ENCODE data around the gene UPF1. TPM values are rescaled to one million over a fixed set of nuclear protein-coding genes. Genes with fewer than 3 reads are reported as not detected.
A peak's percentile ranks its signal among the peaks of the same experiment; 100 is the strongest.
"Not testable (repeated sequence)": the region's sequence is repeated elsewhere in the genome, so short reads cannot be mapped to it uniquely, and the experiment has no call there.

UPF1 gene
- total RNA-seq, 1 experiment from 2014 or later, result 111 TPM

GRCh38 chr19:18798384-18799352, 33.1 kb upstream of the UPF1 start:
- no peak for DNase-seq (ENCODE audit: low spot score)
- in situ Hi-C loops (cut with HindIII; ENCODE audit: low sequenced_read_pairs), result no loop called here

GRCh38 chr19:18799389-18799970, 32.3 kb upstream of the UPF1 start:
- DNase-seq (ENCODE audit: low spot score), result no peak
- in situ Hi-C loops (cut with HindIII; ENCODE audit: low sequenced_read_pairs), result no loop called here

- DNase-seq (ENCODE audit: low spot score), result no peak
- in situ Hi-C loops (cut with HindIII; ENCODE audit: low sequenced_read_pairs), result no loop called here
Observed at GRCh38 chr19:18800079-18800478, 31.7 kb upstream of the UPF1 start.

- no peak for DNase-seq (ENCODE audit: low spot score)
- in situ Hi-C loops (cut with HindIII; ENCODE audit: low sequenced_read_pairs), result no loop called here
Observed at GRCh38 chr19:18800636-18801035, 31.1 kb upstream of the UPF1 start.

GRCh38 chr19:18802354-18802753, 29.4 kb upstream of the UPF1 start:
- DNase-seq (ENCODE audit: low spot score), result no peak
- in situ Hi-C loops (cut with HindIII; ENCODE audit: low sequenced_read_pairs), result no loop called here

- DNase-seq (ENCODE audit: low spot score), result no peak
- in situ Hi-C loops (cut with HindIII; ENCODE audit: low sequenced_read_pairs), result no loop called here
Observed at GRCh38 chr19:18803550-18804138, 28.1 kb upstream of the UPF1 start.

GRCh38 chr19:18804139-18804601, 27.6 kb upstream of the UPF1 start:
- in situ Hi-C loops (cut with HindIII; ENCODE audit: low sequenced_read_pairs), result no loop called here
- DNase-seq (ENCODE audit: low spot score), result no peak

GRCh38 chr19:18804643-18805042, 27.1 kb upstream of the UPF1 start:
- in situ Hi-C loops (cut with HindIII; ENCODE audit: low sequenced_read_pairs), result no loop called here
- no peak for DNase-seq (ENCODE audit: low spot score)

GRCh38 chr19:18807861-18808331, 23.9 kb upstream of the UPF1 start:
- no peak for DNase-seq (ENCODE audit: low spot score)
- in situ Hi-C loops (cut with HindIII; ENCODE audit: low sequenced_read_pairs), result no loop called here

GRCh38 chr19:18809149-18809868, 22.4 kb upstream of the UPF1 start:
- DNase-seq (ENCODE audit: low spot score), result peak; percentile 67
- in situ Hi-C loops (cut with HindIII; ENCODE audit: low sequenced_read_pairs), result no loop called here

GRCh38 chr19:18811638-18812037, 20.1 kb upstream of the UPF1 start:
- DNase-seq (ENCODE audit: low spot score); in situ Hi-C loops (cut with HindIII; ENCODE audit: low sequenced_read_pairs): not testable (repeated sequence)

- in situ Hi-C loops (cut with HindIII; ENCODE audit: low sequenced_read_pairs), result no loop called here
- no peak for DNase-seq (ENCODE audit: low spot score)
Observed at GRCh38 chr19:18814063-18814462, 17.7 kb upstream of the UPF1 start.

- DNase-seq (ENCODE audit: low spot score), result no peak
- in situ Hi-C loops (cut with HindIII; ENCODE audit: low sequenced_read_pairs), result no loop called here
Observed at GRCh38 chr19:18815673-18816072, 16.1 kb upstream of the UPF1 start.

- DNase-seq (ENCODE audit: low spot score); in situ Hi-C loops (cut with HindIII; ENCODE audit: low sequenced_read_pairs): not testable (repeated sequence)
Observed at GRCh38 chr19:18816645-18817044, 15.1 kb upstream of the UPF1 start.

- in situ Hi-C loops (cut with HindIII; ENCODE audit: low sequenced_read_pairs), result no loop called here
- DNase-seq (ENCODE audit: low spot score), result no peak
Observed at GRCh38 chr19:18817574-18817973, 14.2 kb upstream of the UPF1 start.

GRCh38 chr19:18828786-18829185, 3.0 kb upstream of the UPF1 start:
- in situ Hi-C loops (cut with HindIII; ENCODE audit: low sequenced_read_pairs), result no loop called here
- no peak for DNase-seq (ENCODE audit: low spot score)

- DNase-seq (ENCODE audit: low spot score), result no peak
- in situ Hi-C loops (cut with HindIII; ENCODE audit: low sequenced_read_pairs), result no loop called here
Observed at GRCh38 chr19:18830488-18830887, 1.3 kb upstream of the UPF1 start.

- no peak for DNase-seq (ENCODE audit: low spot score)
- in situ Hi-C loops (cut with HindIII; ENCODE audit: low sequenced_read_pairs), result no loop called here
Observed at GRCh38 chr19:18832306-18833140, 764 bp downstream of the UPF1 start.

GRCh38 chr19:18833141-18833476, 1.4 kb downstream of the UPF1 start:
- in situ Hi-C loops (cut with HindIII; ENCODE audit: low sequenced_read_pairs), result no loop called here
- no peak for DNase-seq (ENCODE audit: low spot score)

Measured in G401 (cell line).